DOHH2 (cell line): ENCODE data around the gene GIPC1.

Experiments used
- H3F3A ChIP-seq: fragments of 200-600 bp; sonication (generic), shearing (Covaris generic); 2 replicates; pipeline ENCODE4 v1.6.0; 2016; ENCODE audit warnings: antibody characterized with exemption, mild to moderate bottlenecking; ENCODE audit not compliant: control insufficient read depth, insufficient read depth
- H3K27ac ChIP-seq: fragments of 200-600 bp; sonication (generic); 2 replicates; pipeline ENCODE4 v1.5.1; 2014; ENCODE audit warnings: low read depth, mild to moderate bottlenecking, low read length, moderate library complexity
- H3K27me3 ChIP-seq: fragments of 200-600 bp; sonication (generic); 2 replicates; pipeline ENCODE4 v1.6.1; 2014; ENCODE audit warnings: mild to moderate bottlenecking, low read length, mixed read lengths; ENCODE audit not compliant: control insufficient read depth
- H3K36me3 ChIP-seq: fragments of 200-600 bp; sonication (generic); 2 replicates; pipeline ENCODE4 v1.6.1; 2014; ENCODE audit warnings: mild to moderate bottlenecking, low read length, moderate library complexity, mixed read lengths; ENCODE audit not compliant: control insufficient read depth
- H3K4me1 ChIP-seq: fragments of 200-600 bp; sonication (generic); 2 replicates; pipeline ENCODE4 v1.6.1; 2014; ENCODE audit warnings: mild to moderate bottlenecking, low read length, mixed read lengths; ENCODE audit not compliant: control insufficient read depth
- H3K4me2 ChIP-seq: fragments of 200-600 bp; sonication (generic); 2 replicates; pipeline ENCODE4 v1.6.0; 2014; ENCODE audit warnings: mild to moderate bottlenecking, low read length, moderate library complexity
- H3K4me3 ChIP-seq: fragments of 200-600 bp; sonication (generic); 2 replicates; pipeline ENCODE4 v1.5.1; 2014; ENCODE audit warnings: mild to moderate bottlenecking, low read length, mixed read lengths
- H3K79me2 ChIP-seq: fragments of 200-600 bp; sonication (generic); 2 replicates; pipeline ENCODE4 v1.6.1; 2014; ENCODE audit warnings: mild to moderate bottlenecking, low read length, mixed read lengths; ENCODE audit not compliant: control insufficient read depth
- H3K9me2 ChIP-seq: fragments of 200-600 bp; sonication (generic); replicated peaks from 2 replicates; pipeline ENCODE4 v1.6.1; 2014; ENCODE audit warnings: mild to moderate bottlenecking, low read length, mixed read lengths; ENCODE audit not compliant: control insufficient read depth
- H3K9me3 ChIP-seq: fragments of 200-600 bp; sonication (generic); 2 replicates; pipeline ENCODE4 v1.6.1; 2014; ENCODE audit warnings: antibody characterized with exemption, low read length, mixed read lengths; ENCODE audit not compliant: control insufficient read depth, insufficient read depth
- H4K20me1 ChIP-seq: fragments of 200-600 bp; sonication (generic); 2 replicates; pipeline ENCODE4 v1.6.0; 2014; ENCODE audit warnings: low read depth, mild to moderate bottlenecking, antibody characterized with exemption, low read length, moderate library complexity; ENCODE audit not compliant: control insufficient read depth, insufficient read depth
- EZH2phosphoT487 ChIP-seq: fragments of 200-600 bp; sonication (generic); IDR thresholded peaks from 2 replicates; pipeline ENCODE4 v1.6.1; 2017; ENCODE audit warnings: borderline replicate concordance, mild to moderate bottlenecking, antibody characterized with exemption, low read length, moderate library complexity, mixed read lengths
- TF ChIP-seq, protein P1 (sequence below): fragments of 200-600 bp; sonication (generic); IDR thresholded peaks from one replicate; pipeline ENCODE4 v1.5.1; 2014; ENCODE audit warnings: antibody characterized with exemption, mild to moderate bottlenecking, low read depth, low read length; ENCODE audit not compliant: poor library complexity, severe bottlenecking

Gene GIPC1

DNA sequence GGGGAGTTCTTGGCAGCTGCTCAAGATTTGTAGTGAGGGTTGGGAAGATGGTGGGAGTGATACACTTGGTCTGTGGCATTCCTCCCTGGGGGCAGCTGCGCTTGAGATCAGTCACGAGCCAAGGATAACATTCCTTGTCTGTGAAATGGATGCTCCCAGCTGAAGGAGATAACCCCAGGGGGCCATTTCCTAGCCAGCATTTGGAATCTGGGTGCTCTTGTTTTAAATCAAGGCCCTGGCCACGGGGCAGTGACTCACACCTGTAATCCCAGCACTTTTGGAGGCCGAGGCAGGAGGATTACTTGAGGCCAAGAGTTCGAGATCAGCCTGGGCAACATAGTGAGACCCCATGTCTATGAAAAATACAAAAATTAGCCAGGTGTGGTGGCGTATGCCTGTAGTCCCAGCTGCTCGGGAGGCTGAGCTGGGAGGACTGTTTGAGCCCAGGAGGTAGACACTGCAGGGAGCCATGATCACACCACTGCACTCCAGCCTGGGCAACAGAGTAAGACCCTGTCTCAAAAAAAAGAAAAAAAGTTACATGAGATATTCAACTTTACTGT lies 58.3 kb downstream of the GIPC1 start:
- Histone ChIP-seq H3K9me2 (no peaks in the 10 kb centered on the region), H3K79me2 (peaks cover 90% of the 10 kb centered on the region)

DNA sequence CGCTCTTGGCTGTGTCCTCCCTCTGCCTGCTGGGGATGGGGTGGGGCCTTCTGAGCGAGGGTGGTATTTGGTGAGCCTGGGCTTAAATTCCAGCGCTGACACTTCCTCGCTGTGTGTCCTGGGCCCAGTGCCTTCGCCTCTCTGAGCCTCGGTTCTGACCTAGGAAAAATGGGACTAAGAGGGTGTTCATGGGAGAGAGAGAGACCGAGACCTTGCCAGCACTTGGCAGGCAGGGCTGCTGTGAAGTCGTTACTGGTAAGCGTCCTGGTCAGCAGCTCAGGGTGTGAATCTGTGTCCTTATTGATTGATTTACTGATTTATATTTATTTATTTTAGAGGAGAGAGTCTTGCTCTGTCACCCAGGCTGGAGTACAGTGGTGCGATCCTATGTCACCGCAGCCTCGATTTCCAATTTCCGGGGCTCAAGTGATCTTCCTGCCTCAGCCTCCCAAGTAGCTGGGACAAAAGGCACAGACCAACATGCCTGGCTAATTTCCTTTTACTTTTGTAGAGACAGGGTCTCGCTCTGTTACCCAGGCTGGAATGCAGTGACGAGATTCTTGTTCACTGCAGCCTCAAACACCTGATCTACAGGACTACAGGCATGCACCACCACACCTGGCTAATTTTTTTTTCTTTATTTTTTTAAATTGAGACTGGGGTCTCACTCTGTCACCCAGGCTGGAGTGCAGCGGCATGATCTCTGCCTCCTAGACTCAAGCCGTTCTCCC lies 60.4 kb downstream of the GIPC1 start:
- peaks cover 27% of the 10 kb centered on the region for H3K36me3 ChIP-seq
- H3K4me1 ChIP-seq: peaks cover 80% of the 10 kb centered on the region
- H3F3A ChIP-seq: peaks cover 12% of the 10 kb centered on the region
- no peaks in the 10 kb centered on the region for H3K9me2 ChIP-seq
- peak overlapping the region; percentile 84 for H3K4me2 ChIP-seq
- H3K27ac ChIP-seq: no peak overlapping the region
- no peaks in the 10 kb centered on the region for H3K27me3 ChIP-seq
- 0 out of 2 replicates have a peak overlapping the region, but pooled peaks have one; percentile 76 for H3K4me3 ChIP-seq
- TF ChIP-seq EZH2phosphoT487: no peak
- H3K9me3 ChIP-seq: no peaks in the 10 kb centered on the region
- H4K20me1 ChIP-seq: peaks cover 8% of the 10 kb centered on the region
- peaks cover 82% of the 10 kb centered on the region for H3K79me2 ChIP-seq

More for the DNA sequence above, 58.3 kb downstream of the GIPC1 start:
- H3K9me3 ChIP-seq: no peaks in the 10 kb centered on the region
- TF ChIP-seq, protein P1, sequence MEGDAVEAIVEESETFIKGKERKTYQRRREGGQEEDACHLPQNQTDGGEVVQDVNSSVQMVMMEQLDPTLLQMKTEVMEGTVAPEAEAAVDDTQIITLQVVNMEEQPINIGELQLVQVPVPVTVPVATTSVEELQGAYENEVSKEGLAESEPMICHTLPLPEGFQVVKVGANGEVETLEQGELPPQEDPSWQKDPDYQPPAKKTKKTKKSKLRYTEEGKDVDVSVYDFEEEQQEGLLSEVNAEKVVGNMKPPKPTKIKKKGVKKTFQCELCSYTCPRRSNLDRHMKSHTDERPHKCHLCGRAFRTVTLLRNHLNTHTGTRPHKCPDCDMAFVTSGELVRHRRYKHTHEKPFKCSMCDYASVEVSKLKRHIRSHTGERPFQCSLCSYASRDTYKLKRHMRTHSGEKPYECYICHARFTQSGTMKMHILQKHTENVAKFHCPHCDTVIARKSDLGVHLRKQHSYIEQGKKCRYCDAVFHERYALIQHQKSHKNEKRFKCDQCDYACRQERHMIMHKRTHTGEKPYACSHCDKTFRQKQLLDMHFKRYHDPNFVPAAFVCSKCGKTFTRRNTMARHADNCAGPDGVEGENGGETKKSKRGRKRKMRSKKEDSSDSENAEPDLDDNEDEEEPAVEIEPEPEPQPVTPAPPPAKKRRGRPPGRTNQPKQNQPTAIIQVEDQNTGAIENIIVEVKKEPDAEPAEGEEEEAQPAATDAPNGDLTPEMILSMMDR: no peak
- TF ChIP-seq EZH2phosphoT487: no peak
- H3F3A ChIP-seq: peaks cover 12% of the 10 kb centered on the region; the same call in 1 of the 2 replicates
- no peak overlapping the region for H3K27ac ChIP-seq
- H3K36me3 ChIP-seq: peaks cover 44% of the 10 kb centered on the region
- H3K27me3 ChIP-seq: no peaks in the 10 kb centered on the region
- H3K4me1 ChIP-seq: peaks cover 62% of the 10 kb centered on the region
- H4K20me1 ChIP-seq: peaks cover 8% of the 10 kb centered on the region
- H3K4me2 ChIP-seq: 0 out of 2 replicates have a peak overlapping the region, but pooled peaks have one; percentile 9
- no peak overlapping the region for H3K4me3 ChIP-seq

DNA sequence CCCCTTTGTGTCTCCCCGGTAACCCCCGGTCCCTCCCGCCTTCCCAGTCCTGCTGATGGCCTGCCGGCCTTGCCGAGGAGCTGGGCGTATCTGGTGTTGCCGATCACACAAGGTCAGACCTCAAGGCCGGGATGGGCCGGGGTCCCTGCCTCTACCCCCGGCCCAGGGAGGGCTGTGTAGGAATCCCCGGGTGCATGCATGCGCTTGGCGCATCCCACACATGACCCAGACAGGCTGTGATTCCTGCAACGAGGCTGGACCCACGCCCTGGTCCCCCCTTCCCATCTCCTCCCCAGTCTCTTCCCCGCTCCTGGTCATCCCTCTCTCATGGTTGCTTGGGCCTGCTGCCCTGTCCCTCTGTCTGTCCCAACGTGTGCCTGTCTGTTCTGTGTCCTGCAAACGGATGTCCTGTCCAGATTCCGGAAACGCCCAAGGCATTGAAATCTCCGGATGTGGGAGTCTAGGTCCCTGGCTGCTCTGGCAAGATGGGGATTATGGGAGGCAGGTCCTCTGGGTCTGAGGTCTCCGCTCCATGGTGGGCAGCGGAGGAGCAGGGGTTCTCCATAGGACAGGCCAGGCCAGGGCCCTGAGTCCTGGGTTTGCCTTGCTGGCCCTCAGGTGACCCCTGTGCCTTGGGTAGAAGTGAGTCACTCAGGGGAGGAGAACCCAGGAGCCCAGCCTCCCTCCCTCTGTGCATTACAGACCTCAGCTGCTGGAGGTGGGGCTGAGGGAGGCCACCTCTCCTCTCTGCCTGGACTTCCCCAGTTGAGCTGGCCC lies 61.2 kb downstream of the GIPC1 start:
- peak overlapping the region; percentile 84 for H3K4me2 ChIP-seq

More for the DNA sequence above, 61.2 kb downstream of the GIPC1 start:
- no peaks in the 10 kb centered on the region for H3K27me3 ChIP-seq
- H3K4me3 ChIP-seq: peak overlapping the region; percentile 76
- peaks cover 8% of the 10 kb centered on the region for H4K20me1 ChIP-seq
- peaks cover 27% of the 10 kb centered on the region for H3K36me3 ChIP-seq
- TF ChIP-seq, protein P1: no peak
- TF ChIP-seq EZH2phosphoT487: no peak
- H3K9me2 ChIP-seq: no peaks in the 10 kb centered on the region
- no peaks in the 10 kb centered on the region for H3K9me3 ChIP-seq
- peaks cover 77% of the 10 kb centered on the region for H3K4me1 ChIP-seq
- H3F3A ChIP-seq: peaks cover 12% of the 10 kb centered on the region
- H3K79me2 ChIP-seq: peaks cover 75% of the 10 kb centered on the region
- no peak overlapping the region; the same call in 1 of the 2 replicates for H3K27ac ChIP-seq
